Epithelial cell of esophagus (primary cell): ENCODE data around the gene SLC36A2.

Source experiments
- DNase-seq: peaks from one replicate; pipeline ENCODE4 v3.0.0; 2010; ENCODE audit warnings: low read depth
- H3K4me3 ChIP-seq: 2 replicates; pipeline ENCODE4 v1.5.1; 2011; ENCODE audit warnings: mild to moderate bottlenecking, low read length, control low read depth
- TF ChIP-seq, protein P1 (sequence below): IDR thresholded peaks from 2 replicates; pipeline ENCODE4 v1.5.1; 2011; ENCODE audit warnings: low read depth, mild to moderate bottlenecking, low read length, control low read depth, inconsistent platforms; ENCODE audit not compliant: insufficient read depth; ENCODE audit errors: missing control alignments

The SLC36A2 gene

DNA sequence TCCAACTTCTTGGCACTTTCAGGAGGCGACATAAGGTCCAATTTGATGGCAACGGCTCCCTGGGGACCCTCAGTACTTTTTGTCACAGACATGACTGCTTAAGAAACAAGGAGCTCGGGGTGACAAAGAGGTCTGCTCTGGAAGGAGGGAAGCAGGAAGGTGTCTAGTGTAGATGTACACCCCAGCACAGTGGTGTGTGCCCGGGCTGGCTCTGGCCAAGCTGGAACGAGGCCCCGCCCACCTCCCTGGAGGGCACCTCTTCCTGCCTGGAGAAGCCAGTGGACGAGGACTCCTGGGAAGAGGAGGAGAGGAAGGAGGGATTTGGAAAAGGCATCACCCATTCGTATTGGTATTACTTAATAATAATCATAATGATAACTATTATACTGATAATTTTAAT is at the start of gene SLC36A2:
SLC36A2 (minus strand) TSS at position 191 of the 400 bp plus-strand sequence; CDS start at position 92, 99 bp downstream.
- TF ChIP-seq, protein P1, sequence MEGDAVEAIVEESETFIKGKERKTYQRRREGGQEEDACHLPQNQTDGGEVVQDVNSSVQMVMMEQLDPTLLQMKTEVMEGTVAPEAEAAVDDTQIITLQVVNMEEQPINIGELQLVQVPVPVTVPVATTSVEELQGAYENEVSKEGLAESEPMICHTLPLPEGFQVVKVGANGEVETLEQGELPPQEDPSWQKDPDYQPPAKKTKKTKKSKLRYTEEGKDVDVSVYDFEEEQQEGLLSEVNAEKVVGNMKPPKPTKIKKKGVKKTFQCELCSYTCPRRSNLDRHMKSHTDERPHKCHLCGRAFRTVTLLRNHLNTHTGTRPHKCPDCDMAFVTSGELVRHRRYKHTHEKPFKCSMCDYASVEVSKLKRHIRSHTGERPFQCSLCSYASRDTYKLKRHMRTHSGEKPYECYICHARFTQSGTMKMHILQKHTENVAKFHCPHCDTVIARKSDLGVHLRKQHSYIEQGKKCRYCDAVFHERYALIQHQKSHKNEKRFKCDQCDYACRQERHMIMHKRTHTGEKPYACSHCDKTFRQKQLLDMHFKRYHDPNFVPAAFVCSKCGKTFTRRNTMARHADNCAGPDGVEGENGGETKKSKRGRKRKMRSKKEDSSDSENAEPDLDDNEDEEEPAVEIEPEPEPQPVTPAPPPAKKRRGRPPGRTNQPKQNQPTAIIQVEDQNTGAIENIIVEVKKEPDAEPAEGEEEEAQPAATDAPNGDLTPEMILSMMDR: no peak
- no peak for DNase-seq
- H3K4me3 ChIP-seq: no peak within 1 kb of the TSS

DNA sequence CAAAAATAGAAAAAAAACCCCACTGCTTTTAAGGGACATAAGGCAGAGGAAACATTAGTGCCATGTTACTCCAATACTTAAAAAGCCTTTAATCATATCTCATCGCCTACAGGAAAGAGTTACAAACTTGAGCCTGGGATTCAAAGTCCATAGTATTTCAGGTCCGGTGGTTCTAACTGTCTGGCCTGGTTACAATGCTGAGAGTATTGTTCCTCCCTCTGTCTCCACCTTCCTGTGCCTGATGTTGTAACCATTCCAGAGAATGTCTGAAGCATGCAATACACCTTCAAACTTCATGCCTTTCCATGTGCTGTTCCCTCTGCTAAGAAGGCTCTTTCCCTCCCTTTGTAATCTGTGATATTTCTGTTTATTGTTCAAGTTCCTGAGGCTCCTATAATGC is 41.6 kb upstream of the SLC36A2 start:
- TF ChIP-seq, protein P1: no peak
- no peak overlapping the region for H3K4me3 ChIP-seq
- DNase-seq: no peak

DNA sequence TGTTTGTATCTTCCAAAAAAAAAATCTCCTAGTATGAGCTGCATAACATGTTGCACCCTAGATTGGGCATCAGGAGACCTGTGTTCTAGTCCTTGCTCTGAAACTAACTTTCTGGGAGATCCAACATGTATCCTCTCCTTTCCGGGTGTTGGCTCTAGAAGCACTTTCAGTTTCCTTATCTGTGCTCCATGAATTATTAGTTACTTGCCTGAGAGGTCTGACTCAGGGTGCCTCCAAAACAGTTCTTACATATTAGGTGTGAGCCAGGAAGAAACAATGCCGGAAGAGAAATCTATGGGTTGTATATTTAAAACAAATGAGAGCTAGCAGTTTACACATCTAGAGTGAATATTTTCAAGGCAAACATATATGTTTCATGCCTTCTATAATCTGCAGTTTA is 36.7 kb upstream of the SLC36A2 start:
- DNase-seq: peak; percentile 23
- no peak overlapping the region for H3K4me3 ChIP-seq
- TF ChIP-seq, protein P1: no peak

DNA sequence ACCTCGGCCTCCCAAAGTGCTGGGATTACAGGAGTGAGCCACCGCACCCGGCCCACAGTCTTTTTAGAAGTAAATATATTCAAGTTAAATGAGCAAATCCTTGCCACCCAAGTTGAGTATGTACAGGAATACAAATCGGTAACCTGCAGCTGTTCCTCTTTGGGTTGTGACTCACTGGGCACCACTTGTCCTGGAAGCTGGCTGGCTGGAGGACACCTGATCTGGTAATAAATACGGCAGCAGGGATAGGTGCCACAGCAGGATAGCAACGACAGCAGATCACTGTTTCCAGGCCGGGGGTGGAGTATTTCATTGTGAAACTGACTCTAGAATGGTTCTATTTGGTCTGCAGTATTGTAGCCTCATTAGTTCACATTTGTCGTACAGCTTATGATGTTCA is 35.7 kb upstream of the SLC36A2 start:
- no peak overlapping the region for H3K4me3 ChIP-seq
- TF ChIP-seq, protein P1: no peak
- peak; percentile 14 for DNase-seq

DNA sequence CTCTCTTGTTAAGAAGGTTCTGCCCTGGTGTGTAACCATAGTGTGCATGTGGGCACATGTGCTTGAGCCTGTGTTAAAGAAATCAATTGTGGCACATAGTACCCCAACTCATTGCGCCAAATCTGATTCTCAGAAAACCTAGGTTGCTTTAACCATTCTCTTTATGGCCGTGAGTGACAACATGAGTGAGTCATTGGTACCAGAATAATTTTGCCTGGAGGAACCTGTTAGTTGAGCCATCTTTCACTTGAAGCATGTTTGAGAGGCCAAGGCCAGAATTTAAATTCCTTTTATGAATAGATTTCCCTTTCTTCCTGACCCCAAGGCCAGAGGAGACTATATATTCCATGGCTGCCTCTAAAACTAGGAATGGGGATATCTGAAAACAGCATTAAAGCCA is 35.2 kb upstream of the SLC36A2 start:
- TF ChIP-seq, protein P1: no peak
- peak; percentile 52 for DNase-seq

DNA sequence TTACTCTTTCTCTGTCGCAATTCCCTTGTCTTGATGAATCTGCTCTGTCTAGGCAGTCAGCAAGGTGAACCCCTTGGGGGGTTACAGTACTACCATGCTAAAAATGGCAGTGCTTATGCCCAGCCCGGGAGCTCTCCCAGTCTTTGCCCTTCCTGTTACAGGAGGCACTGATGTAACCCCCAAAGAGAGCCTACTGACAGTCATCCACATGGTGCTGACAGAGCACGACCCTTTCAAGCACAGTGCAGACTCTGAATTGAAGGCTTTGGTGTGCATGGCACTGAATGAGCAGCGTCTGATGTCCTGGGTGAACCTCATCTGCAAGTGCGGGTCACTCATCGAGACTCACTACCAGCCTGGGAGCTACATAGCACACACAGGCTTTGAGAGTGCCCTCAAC is 34.5 kb upstream of the SLC36A2 start:
- no peak for DNase-seq
- no peak overlapping the region for H3K4me3 ChIP-seq
- TF ChIP-seq, protein P1: no peak

More for the DNA sequence above, 35.2 kb upstream of the SLC36A2 start:
- no peak overlapping the region for H3K4me3 ChIP-seq

DNA sequence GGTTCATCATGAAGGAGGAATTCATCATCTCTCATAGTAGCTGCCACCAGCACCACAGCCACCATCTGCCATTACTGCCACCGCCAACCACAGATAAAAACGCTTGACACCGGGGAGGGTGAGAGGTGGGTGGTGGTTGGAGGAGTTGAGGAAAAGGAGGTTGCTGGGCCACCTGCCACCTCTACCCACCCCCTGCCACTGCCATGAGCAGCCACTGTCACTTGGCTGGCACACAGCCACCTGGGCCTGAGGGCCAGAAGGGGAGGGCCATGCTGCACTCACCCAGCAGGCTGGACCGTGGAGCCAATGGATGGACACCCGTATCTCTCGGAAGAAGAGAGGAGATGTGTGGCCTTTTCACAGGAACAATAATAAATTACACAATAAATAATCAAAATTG is 31.3 kb upstream of the SLC36A2 start:
- no peak for DNase-seq
- H3K4me3 ChIP-seq: no peak overlapping the region
- TF ChIP-seq, protein P1: no peak
